DOHH2 (cell line): ENCODE data around the gene NCF4.

Source experiments
- H3F3A ChIP-seq: fragments of 200-600 bp; sonication (generic), shearing (Covaris generic); 2 replicates; pipeline ENCODE4 v1.6.0; 2016; ENCODE audit warnings: antibody characterized with exemption, mild to moderate bottlenecking; ENCODE audit not compliant: control insufficient read depth, insufficient read depth
- H3K27ac ChIP-seq: fragments of 200-600 bp; sonication (generic); 2 replicates; pipeline ENCODE4 v1.5.1; 2014; ENCODE audit warnings: low read depth, mild to moderate bottlenecking, low read length, moderate library complexity
- H3K27me3 ChIP-seq: fragments of 200-600 bp; sonication (generic); 2 replicates; pipeline ENCODE4 v1.6.1; 2014; ENCODE audit warnings: mild to moderate bottlenecking, low read length, mixed read lengths; ENCODE audit not compliant: control insufficient read depth
- H3K36me3 ChIP-seq: fragments of 200-600 bp; sonication (generic); 2 replicates; pipeline ENCODE4 v1.6.1; 2014; ENCODE audit warnings: mild to moderate bottlenecking, low read length, moderate library complexity, mixed read lengths; ENCODE audit not compliant: control insufficient read depth
- H3K4me1 ChIP-seq: fragments of 200-600 bp; sonication (generic); 2 replicates; pipeline ENCODE4 v1.6.1; 2014; ENCODE audit warnings: mild to moderate bottlenecking, low read length, mixed read lengths; ENCODE audit not compliant: control insufficient read depth
- H3K4me2 ChIP-seq: fragments of 200-600 bp; sonication (generic); 2 replicates; pipeline ENCODE4 v1.6.0; 2014; ENCODE audit warnings: mild to moderate bottlenecking, low read length, moderate library complexity
- H3K4me3 ChIP-seq: fragments of 200-600 bp; sonication (generic); 2 replicates; pipeline ENCODE4 v1.5.1; 2014; ENCODE audit warnings: mild to moderate bottlenecking, low read length, mixed read lengths
- H3K79me2 ChIP-seq: fragments of 200-600 bp; sonication (generic); 2 replicates; pipeline ENCODE4 v1.6.1; 2014; ENCODE audit warnings: mild to moderate bottlenecking, low read length, mixed read lengths; ENCODE audit not compliant: control insufficient read depth
- H3K9me2 ChIP-seq: fragments of 200-600 bp; sonication (generic); replicated peaks from 2 replicates; pipeline ENCODE4 v1.6.1; 2014; ENCODE audit warnings: mild to moderate bottlenecking, low read length, mixed read lengths; ENCODE audit not compliant: control insufficient read depth
- H3K9me3 ChIP-seq: fragments of 200-600 bp; sonication (generic); 2 replicates; pipeline ENCODE4 v1.6.1; 2014; ENCODE audit warnings: antibody characterized with exemption, low read length, mixed read lengths; ENCODE audit not compliant: control insufficient read depth, insufficient read depth
- H4K20me1 ChIP-seq: fragments of 200-600 bp; sonication (generic); 2 replicates; pipeline ENCODE4 v1.6.0; 2014; ENCODE audit warnings: low read depth, mild to moderate bottlenecking, antibody characterized with exemption, low read length, moderate library complexity; ENCODE audit not compliant: control insufficient read depth, insufficient read depth
- EZH2phosphoT487 ChIP-seq: fragments of 200-600 bp; sonication (generic); IDR thresholded peaks from 2 replicates; pipeline ENCODE4 v1.6.1; 2017; ENCODE audit warnings: borderline replicate concordance, mild to moderate bottlenecking, antibody characterized with exemption, low read length, moderate library complexity, mixed read lengths
- TF ChIP-seq, protein P1 (sequence below): fragments of 200-600 bp; sonication (generic); IDR thresholded peaks from one replicate; pipeline ENCODE4 v1.5.1; 2014; ENCODE audit warnings: antibody characterized with exemption, mild to moderate bottlenecking, low read depth, low read length; ENCODE audit not compliant: poor library complexity, severe bottlenecking

The NCF4 gene

DNA sequence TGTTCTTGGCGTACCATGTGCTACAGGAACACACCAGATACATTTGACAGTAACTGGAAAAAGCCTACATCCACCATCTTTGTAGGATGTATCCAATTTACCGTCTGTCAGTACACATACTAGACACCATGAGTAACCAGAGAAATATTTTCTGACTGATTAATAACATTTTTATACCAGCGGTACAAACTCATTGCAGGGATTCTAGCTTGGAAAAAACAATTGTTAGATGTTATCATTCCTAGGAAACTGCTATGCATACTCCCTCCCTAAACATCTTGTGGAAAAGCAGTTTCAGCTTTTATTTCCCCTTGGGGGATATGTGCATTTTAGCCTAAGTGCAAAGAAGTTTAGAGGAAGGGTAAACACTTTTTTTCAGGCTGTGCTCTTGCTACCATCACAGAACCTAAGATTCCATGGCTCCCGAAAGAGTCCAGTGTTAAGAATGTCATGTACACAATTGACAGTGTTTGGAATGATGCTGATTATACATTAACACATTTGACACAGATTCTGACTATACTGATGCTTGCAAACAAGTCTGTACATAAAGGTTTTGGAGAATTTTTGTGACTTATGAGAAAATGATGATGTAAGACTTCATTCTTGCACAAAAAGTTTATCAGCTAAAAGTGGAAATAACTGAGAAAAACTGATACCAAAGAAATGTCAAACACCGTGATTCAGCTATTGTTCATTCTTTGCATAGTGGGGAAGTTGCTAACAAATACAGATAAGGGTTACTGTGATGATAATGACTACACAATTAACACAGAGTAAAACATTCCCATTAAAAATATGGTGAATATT, 23.7 kb downstream of the NCF4 start:
- H3K27me3 ChIP-seq = peaks cover 12% of the 10 kb centered on the region
- H3K9me2 ChIP-seq = no peaks in the 10 kb centered on the region
- no peaks in the 10 kb centered on the region for H3F3A ChIP-seq
- no peaks in the 10 kb centered on the region for H3K36me3 ChIP-seq
- H3K9me3 ChIP-seq = peaks cover 8% of the 10 kb centered on the region; the same call in 1 of the 2 replicates
- no peaks in the 10 kb centered on the region for H4K20me1 ChIP-seq
- H3K4me3 ChIP-seq = no peak overlapping the region
- H3K27ac ChIP-seq = no peak overlapping the region
- H3K4me1 ChIP-seq = no peaks in the 10 kb centered on the region
- H3K79me2 ChIP-seq = no peaks in the 10 kb centered on the region
- no peak overlapping the region for H3K4me2 ChIP-seq
- TF ChIP-seq, protein P1, sequence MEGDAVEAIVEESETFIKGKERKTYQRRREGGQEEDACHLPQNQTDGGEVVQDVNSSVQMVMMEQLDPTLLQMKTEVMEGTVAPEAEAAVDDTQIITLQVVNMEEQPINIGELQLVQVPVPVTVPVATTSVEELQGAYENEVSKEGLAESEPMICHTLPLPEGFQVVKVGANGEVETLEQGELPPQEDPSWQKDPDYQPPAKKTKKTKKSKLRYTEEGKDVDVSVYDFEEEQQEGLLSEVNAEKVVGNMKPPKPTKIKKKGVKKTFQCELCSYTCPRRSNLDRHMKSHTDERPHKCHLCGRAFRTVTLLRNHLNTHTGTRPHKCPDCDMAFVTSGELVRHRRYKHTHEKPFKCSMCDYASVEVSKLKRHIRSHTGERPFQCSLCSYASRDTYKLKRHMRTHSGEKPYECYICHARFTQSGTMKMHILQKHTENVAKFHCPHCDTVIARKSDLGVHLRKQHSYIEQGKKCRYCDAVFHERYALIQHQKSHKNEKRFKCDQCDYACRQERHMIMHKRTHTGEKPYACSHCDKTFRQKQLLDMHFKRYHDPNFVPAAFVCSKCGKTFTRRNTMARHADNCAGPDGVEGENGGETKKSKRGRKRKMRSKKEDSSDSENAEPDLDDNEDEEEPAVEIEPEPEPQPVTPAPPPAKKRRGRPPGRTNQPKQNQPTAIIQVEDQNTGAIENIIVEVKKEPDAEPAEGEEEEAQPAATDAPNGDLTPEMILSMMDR = no peak
- TF ChIP-seq EZH2phosphoT487 = no peak

DNA sequence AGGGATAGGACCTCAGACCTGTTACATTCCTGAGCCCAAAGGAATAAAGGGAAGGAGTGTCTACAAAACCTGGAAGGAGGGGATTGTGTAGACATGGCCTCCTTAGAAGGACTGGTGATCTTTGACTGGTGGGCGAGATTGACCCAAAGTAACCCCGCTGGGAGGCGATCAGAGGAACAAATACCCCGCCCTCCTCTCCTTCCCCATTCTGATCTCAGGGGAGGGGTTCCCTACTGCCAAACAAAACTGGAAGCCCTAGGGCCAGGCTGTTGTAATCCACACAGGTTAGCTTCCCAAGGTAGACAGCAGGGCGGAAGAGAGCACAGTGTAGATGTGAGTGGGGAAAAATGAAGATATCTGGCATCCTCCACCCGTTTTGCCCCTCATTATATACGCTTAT, 24.7 kb downstream of the NCF4 start:
- Histone ChIP-seq H3K27ac (no peak overlapping the region), H4K20me1 (no peaks in the 10 kb centered on the region), H3K9me3 (peaks cover 8% of the 10 kb centered on the region; the same call in 1 of the 2 replicates), H3K36me3 (no peaks in the 10 kb centered on the region), H3K27me3 (peaks cover 12% of the 10 kb centered on the region), H3K4me1 (no peaks in the 10 kb centered on the region), H3K9me2 (no peaks in the 10 kb centered on the region), H3K79me2 (no peaks in the 10 kb centered on the region), H3K4me2 (no peak overlapping the region), H3K4me3 (no peak overlapping the region), H3F3A (no peaks in the 10 kb centered on the region)
- TF ChIP-seq, protein P1 = no peak
- TF ChIP-seq EZH2phosphoT487 = no peak

DNA sequence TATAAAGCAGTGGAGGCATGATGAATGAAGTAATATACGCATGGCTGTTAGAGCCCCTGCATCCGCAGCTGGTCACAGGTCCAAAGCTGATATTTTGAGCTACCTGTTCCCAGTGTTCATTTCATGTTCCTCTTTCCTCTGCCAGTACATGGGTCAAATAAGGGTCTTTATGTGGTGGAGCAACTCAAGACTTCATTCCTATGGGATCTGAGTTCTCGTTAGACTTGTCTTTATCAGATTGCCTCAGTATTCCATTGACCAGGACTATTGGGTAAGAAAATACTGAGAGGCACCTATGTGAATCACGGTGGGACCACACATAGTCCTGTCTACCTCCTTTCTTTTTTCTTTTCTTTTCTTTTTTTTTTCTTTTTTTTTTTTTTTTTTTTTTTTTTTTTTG, 25.2 kb downstream of the NCF4 start:
- no peaks in the 10 kb centered on the region for H3K79me2 ChIP-seq
- no peaks in the 10 kb centered on the region for H3K4me1 ChIP-seq
- no peaks in the 10 kb centered on the region for H3K9me2 ChIP-seq
- H3K36me3 ChIP-seq = no peaks in the 10 kb centered on the region
- H3K27me3 ChIP-seq = peaks cover 12% of the 10 kb centered on the region
- no peak overlapping the region for H3K27ac ChIP-seq
- H3K9me3 ChIP-seq = peaks cover 7% of the 10 kb centered on the region; the same call in 1 of the 2 replicates
- TF ChIP-seq, protein P1 = no peak
- no peak for TF ChIP-seq EZH2phosphoT487
- no peaks in the 10 kb centered on the region for H4K20me1 ChIP-seq
- H3K4me3 ChIP-seq = no peak overlapping the region
- no peaks in the 10 kb centered on the region for H3F3A ChIP-seq
- no peak overlapping the region for H3K4me2 ChIP-seq
